Measurements from ENCODE around the gene C3orf33. TPM values are rescaled to one million over a fixed set of nuclear protein-coding genes. Genes with fewer than 3 reads are reported as not detected.

C3orf33 gene
- total RNA-seq, 1 donor from 2014 or later, result 2.7 TPM

GRCh38 chr3:155743606-155744005, 62.5 kb downstream of the C3orf33 start:
- DNase-seq (ENCODE audit: low spot score), result no peak

- DNase-seq (ENCODE audit: low spot score), result no peak
Measured at GRCh38 chr3:155742349-155742965, 63.6 kb downstream of the C3orf33 start.

GRCh38 chr3:155741603-155742002, 64.5 kb downstream of the C3orf33 start:
- DNase-seq (ENCODE audit: low spot score), result no peak

GRCh38 chr3:155741101-155741500, 65.0 kb downstream of the C3orf33 start:
- DNase-seq (ENCODE audit: low spot score), result no peak

GRCh38 chr3:155739154-155739553, 66.9 kb downstream of the C3orf33 start:
- DNase-seq (ENCODE audit: low spot score), result no peak

- DNase-seq (ENCODE audit: low spot score), result no peak
Measured at GRCh38 chr3:155738580-155739076, 67.5 kb downstream of the C3orf33 start.

GRCh38 chr3:155737844-155738460, 68.1 kb downstream of the C3orf33 start:
- DNase-seq (ENCODE audit: low spot score), result no peak

GRCh38 chr3:155736381-155736780, 69.7 kb downstream of the C3orf33 start:
- no peak for DNase-seq (ENCODE audit: low spot score)

- DNase-seq (ENCODE audit: low spot score), result no peak
Measured at GRCh38 chr3:155730843-155731242, 75.2 kb downstream of the C3orf33 start.

GRCh38 chr3:155727836-155728235, 78.2 kb downstream of the C3orf33 start:
- DNase-seq (ENCODE audit: low spot score), result no peak

GRCh38 chr3:155714295-155714718, 91.8 kb downstream of the C3orf33 start:
- DNase-seq (ENCODE audit: low spot score), result no peak

Other genes with a start within 250 kb of the C3orf33 start
- gene PLCH1, start 61.2 kb downstream of the C3orf33 start, total RNA-seq, result not detected
- 30.0 TPM for gene SLC33A1, start 48.1 kb upstream of the C3orf33 start, total RNA-seq
- 39.0 TPM for gene GMPS, start 64.4 kb upstream of the C3orf33 start, total RNA-seq

Data from mesenteric fat pad (tissue), 1 donor.